ENCODE results near the gene TLE1.

- no peak for TF ChIP-seq CTCF (IDR thresholded peaks at IDR 0.05 in 2 of 3, conservative IDR thresholded peaks at IDR 0.05 in 1 of 3; ENCODE audit: borderline replicate concordance in 1 of 3, insufficient read depth in 1 of 3, low read depth in 2 of 3, low read length in 2 of 3)
- no peak for TF ChIP-seq EZH2phosphoT487 (IDR thresholded peaks at IDR 0.05; ENCODE audit: borderline replicate concordance)
- no peak for TF ChIP-seq MAX (IDR thresholded peaks at IDR 0.05)
- TF ChIP-seq POLR2A (IDR thresholded peaks at IDR 0.05; ENCODE audit: borderline replicate concordance, extremely low read depth, insufficient read depth, insufficient read length), result no peak
- TF ChIP-seq ZFX (IDR thresholded peaks at IDR 0.05), result no peak
- no peak for TF ChIP-seq ZBTB33 (IDR thresholded peaks at IDR 0.05; ENCODE audit: extremely low read depth, insufficient replicate concordance, low read length)
- no peak for TF ChIP-seq EZH2 (IDR thresholded peaks at IDR 0.05)
Measured at GRCh38 chr9:81558091-81558830, 131.1 kb downstream of the TLE1 start.

All from HCT116 (cell line).